GM12874 (cell line): ENCODE data around the gene KCNMB2.

Experiments used
- CTCF ChIP-seq: IDR thresholded peaks from 2 replicates; pipeline ENCODE4 v1.5.1; 2011; ENCODE audit warnings: low read depth, mild to moderate bottlenecking, control low read depth, low read length, moderate library complexity; ENCODE audit not compliant: insufficient read depth

Gene KCNMB2

GRCh38 chr3:178837512-178837911 is 301.3 kb downstream of the KCNMB2 start:
- TF ChIP-seq CTCF = no peak

- TF ChIP-seq CTCF = no peak
Observed at GRCh38 chr3:178840586-178840985, 304.4 kb downstream of the KCNMB2 start.

GRCh38 chr3:178841011-178841410 is 304.8 kb downstream of the KCNMB2 start:
- TF ChIP-seq CTCF = no peak

- no peak for TF ChIP-seq CTCF
Observed at GRCh38 chr3:178844916-178845315, 308.7 kb downstream of the KCNMB2 start.

GRCh38 chr3:178845420-178846118 is 309.3 kb downstream of the KCNMB2 start:
- no peak for TF ChIP-seq CTCF

GRCh38 chr3:178847190-178847589 is 311.0 kb downstream of the KCNMB2 start:
- no peak for TF ChIP-seq CTCF

- TF ChIP-seq CTCF = no peak
Observed at GRCh38 chr3:178849199-178849910, 313.1 kb downstream of the KCNMB2 start.
